Right renal cortex interstitium (tissue), 3 donors: ENCODE data around the gene CA5A. TPM values are rescaled to one million over a fixed set of nuclear protein-coding genes. Genes with fewer than 3 reads are reported as not detected.
"Not testable (repeated sequence)": the region's sequence is repeated elsewhere in the genome, so short reads cannot be mapped to it uniquely, and the experiment has no call there.

Source experiments
- DNase-seq, 3 donors: peaks; one replicate each; pipeline ENCODE4 v3.0.0-alpha.2; 2013; ENCODE audit warnings: low read depth in 3 of 3, low spot score in 2 of 3
- polyA plus RNA-seq, 3 donors: library from polyadenylated mRNA; unstranded; fragments of 120-200 nt; gene quantifications; one replicate each; pipeline ENCODE4 v1.2.1, GENCODE V29; 2013; ENCODE audit not compliant: insufficient read length in 3 of 3

Gene CA5A
- polyA plus RNA-seq, 3 donors, result 0.04 to 0.11 (median 0.10) TPM

GRCh38 chr16:87874639-87875427, 61.5 kb downstream of the CA5A start:
- DNase-seq, result no peak

- DNase-seq, result not testable (repeated sequence)
Measured at GRCh38 chr16:87870418-87871291, 65.7 kb downstream of the CA5A start.

- not testable (repeated sequence) for DNase-seq
Measured at GRCh38 chr16:87869879-87870417, 66.4 kb downstream of the CA5A start.

- DNase-seq, result not testable (repeated sequence)
Measured at GRCh38 chr16:87869061-87869878, 67.1 kb downstream of the CA5A start, which contains the start of gene SLC7A5. Gene SLC7A5 (minus strand): TSS chr16:87869507. CDS start chr16:87869422, 85 bp downstream.

- not testable (repeated sequence) for DNase-seq
Measured at GRCh38 chr16:87868254-87869029, 67.9 kb downstream of the CA5A start.

GRCh38 chr16:87865902-87866555, 70.3 kb downstream of the CA5A start:
- DNase-seq, result not testable (repeated sequence)

GRCh38 chr16:87864331-87864989, 71.9 kb downstream of the CA5A start:
- no peak for DNase-seq

- DNase-seq, result not testable (repeated sequence)
Measured at GRCh38 chr16:87863327-87863635, 73.0 kb downstream of the CA5A start.

GRCh38 chr16:87862597-87863326, 73.6 kb downstream of the CA5A start:
- not testable (repeated sequence) for DNase-seq

- DNase-seq, result not testable (repeated sequence)
Measured at GRCh38 chr16:87861300-87862099, 74.8 kb downstream of the CA5A start.

- no peak for DNase-seq
Measured at GRCh38 chr16:87860553-87861299, 75.6 kb downstream of the CA5A start.

GRCh38 chr16:87858151-87858993, 78.0 kb downstream of the CA5A start:
- DNase-seq, result not testable (repeated sequence)

GRCh38 chr16:87856791-87857228, 79.5 kb downstream of the CA5A start:
- DNase-seq, result no peak

GRCh38 chr16:87855852-87856715, 80.2 kb downstream of the CA5A start:
- no peak for DNase-seq
